ENCODE measurements around the gene SDF4.

Gene SDF4

DNA sequence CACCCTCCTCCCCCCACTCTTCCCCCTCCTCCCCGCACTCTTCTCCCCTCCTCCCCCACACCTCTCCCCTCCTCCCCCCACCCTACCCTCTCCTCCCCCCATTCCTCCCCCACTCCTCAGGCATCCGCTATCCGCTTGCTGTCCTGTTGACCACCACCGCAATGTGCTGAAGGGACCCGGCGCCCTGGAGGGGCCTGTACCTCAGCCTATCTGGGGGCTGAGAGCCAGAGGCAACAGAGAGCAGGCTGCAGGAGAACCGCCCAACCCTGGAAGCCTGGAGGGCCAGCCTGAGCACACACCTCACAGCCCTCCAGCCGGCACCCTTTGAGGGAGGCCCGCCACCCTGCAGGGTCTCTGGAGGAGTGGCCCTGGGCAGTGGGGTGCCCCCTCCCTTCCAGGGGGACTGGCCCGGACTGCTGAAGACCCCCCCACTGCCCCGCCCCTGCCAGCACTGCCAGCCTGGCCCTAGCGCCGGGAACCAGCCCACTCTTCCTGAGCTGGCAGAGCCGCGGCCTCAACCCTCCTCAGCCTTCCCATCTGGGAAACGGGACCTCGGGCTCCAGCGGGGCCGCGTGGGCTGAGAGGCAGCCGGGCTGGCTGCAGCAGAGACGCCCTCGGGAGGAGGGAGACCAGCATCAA lies 13.5 kb upstream of the SDF4 start:
- Histone ChIP-seq H3K27ac (ENCODE audit: low read depth, low read length, poor library complexity, severe bottlenecking) (no peak overlapping the region), H3K9me2 (ENCODE audit: low read depth, low read length) (no peaks in the 10 kb centered on the region), H3K9ac (ENCODE audit: low read length) (no peak overlapping the region), H3K27me3 (ENCODE audit: insufficient read depth, low read length) (peaks cover 20% of the 10 kb centered on the region; the same call in 1 of the 2 replicates), H3K9me3 (ENCODE audit: low read length) (no peaks in the 10 kb centered on the region), H3K36me3 (ENCODE audit: insufficient read depth, low read length) (no peaks in the 10 kb centered on the region), H3F3A (ENCODE audit: insufficient read depth, low read length) (no peaks in the 10 kb centered on the region), H3K4me1 (ENCODE audit: insufficient read depth, low read length, severe bottlenecking) (no peaks in the 10 kb centered on the region), H3K4me2 (ENCODE audit: low read length) (no peak overlapping the region), H3K4me3 (ENCODE audit: low read depth, low read length, poor library complexity, severe bottlenecking) (no peak overlapping the region), H4K20me1 (ENCODE audit: insufficient read depth, low read length) (no peaks in the 10 kb centered on the region), H2AFZ (ENCODE audit: low read length) (no peak overlapping the region), H3K79me2 (ENCODE audit: insufficient read depth, low read length) (no peaks in the 10 kb centered on the region)
- TF ChIP-seq, protein P1, sequence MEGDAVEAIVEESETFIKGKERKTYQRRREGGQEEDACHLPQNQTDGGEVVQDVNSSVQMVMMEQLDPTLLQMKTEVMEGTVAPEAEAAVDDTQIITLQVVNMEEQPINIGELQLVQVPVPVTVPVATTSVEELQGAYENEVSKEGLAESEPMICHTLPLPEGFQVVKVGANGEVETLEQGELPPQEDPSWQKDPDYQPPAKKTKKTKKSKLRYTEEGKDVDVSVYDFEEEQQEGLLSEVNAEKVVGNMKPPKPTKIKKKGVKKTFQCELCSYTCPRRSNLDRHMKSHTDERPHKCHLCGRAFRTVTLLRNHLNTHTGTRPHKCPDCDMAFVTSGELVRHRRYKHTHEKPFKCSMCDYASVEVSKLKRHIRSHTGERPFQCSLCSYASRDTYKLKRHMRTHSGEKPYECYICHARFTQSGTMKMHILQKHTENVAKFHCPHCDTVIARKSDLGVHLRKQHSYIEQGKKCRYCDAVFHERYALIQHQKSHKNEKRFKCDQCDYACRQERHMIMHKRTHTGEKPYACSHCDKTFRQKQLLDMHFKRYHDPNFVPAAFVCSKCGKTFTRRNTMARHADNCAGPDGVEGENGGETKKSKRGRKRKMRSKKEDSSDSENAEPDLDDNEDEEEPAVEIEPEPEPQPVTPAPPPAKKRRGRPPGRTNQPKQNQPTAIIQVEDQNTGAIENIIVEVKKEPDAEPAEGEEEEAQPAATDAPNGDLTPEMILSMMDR (IDR thresholded peaks at IDR 0.05; ENCODE audit: low read length), result no peak
- TF ChIP-seq EZH2 (IDR thresholded peaks at IDR 0.05; ENCODE audit: borderline replicate concordance, low read length), result no peak

GRCh38 chr1:1244192-1244811 lies 12.5 kb upstream of the SDF4 start:
- Histone ChIP-seq H3F3A (ENCODE audit: insufficient read depth, low read length) (no peaks in the 10 kb centered on the region), H3K4me1 (ENCODE audit: insufficient read depth, low read length, severe bottlenecking) (no peaks in the 10 kb centered on the region), H3K36me3 (ENCODE audit: insufficient read depth, low read length) (no peaks in the 10 kb centered on the region), H3K9me3 (ENCODE audit: low read length) (no peaks in the 10 kb centered on the region), H3K9ac (ENCODE audit: low read length) (no peak overlapping the region), H3K4me3 (ENCODE audit: low read depth, low read length, poor library complexity, severe bottlenecking) (no peak overlapping the region), H3K27ac (ENCODE audit: low read depth, low read length, poor library complexity, severe bottlenecking) (no peak overlapping the region), H3K79me2 (ENCODE audit: insufficient read depth, low read length) (no peaks in the 10 kb centered on the region), H4K20me1 (ENCODE audit: insufficient read depth, low read length) (no peaks in the 10 kb centered on the region), H3K27me3 (ENCODE audit: insufficient read depth, low read length) (peaks cover 28% of the 10 kb centered on the region; the same call in 1 of the 2 replicates), H2AFZ (ENCODE audit: low read length) (no peak overlapping the region), H3K9me2 (ENCODE audit: low read depth, low read length) (no peaks in the 10 kb centered on the region), H3K4me2 (ENCODE audit: low read length) (no peak overlapping the region)
- TF ChIP-seq, protein P1 (IDR thresholded peaks at IDR 0.05; ENCODE audit: low read length), result no peak
- no peak for TF ChIP-seq EZH2 (IDR thresholded peaks at IDR 0.05; ENCODE audit: borderline replicate concordance, low read length)

DNA sequence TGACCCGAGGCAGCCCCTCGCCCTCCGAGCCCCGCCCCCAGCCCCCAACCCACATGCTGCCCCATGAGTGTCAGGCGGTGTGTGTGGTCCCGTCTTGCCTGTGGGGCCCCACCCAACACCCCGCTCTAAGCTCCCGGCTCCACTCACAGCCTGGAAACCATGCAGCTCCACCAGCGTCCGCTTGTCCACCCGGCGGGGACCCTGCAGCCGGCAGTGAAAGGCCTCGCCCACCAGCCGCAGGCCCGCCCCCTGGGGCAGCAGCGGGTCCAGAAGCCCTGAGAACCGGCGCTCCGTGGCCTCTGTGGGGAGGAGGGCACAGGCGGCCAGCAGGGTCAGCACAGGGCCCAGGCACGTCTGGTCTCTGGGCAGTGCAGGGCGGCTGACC lies 12.0 kb upstream of the SDF4 start:
- Histone ChIP-seq H3K9me2 (ENCODE audit: low read depth, low read length) (no peaks in the 10 kb centered on the region), H3K27me3 (ENCODE audit: insufficient read depth, low read length) (peaks cover 28% of the 10 kb centered on the region; the same call in 1 of the 2 replicates), H2AFZ (ENCODE audit: low read length) (no peak overlapping the region), H3K27ac (ENCODE audit: low read depth, low read length, poor library complexity, severe bottlenecking) (no peak overlapping the region), H3K9ac (ENCODE audit: low read length) (no peak overlapping the region), H3K9me3 (ENCODE audit: low read length) (no peaks in the 10 kb centered on the region), H3K4me1 (ENCODE audit: insufficient read depth, low read length, severe bottlenecking) (no peaks in the 10 kb centered on the region), H3F3A (ENCODE audit: insufficient read depth, low read length) (no peaks in the 10 kb centered on the region), H3K79me2 (ENCODE audit: insufficient read depth, low read length) (no peaks in the 10 kb centered on the region), H4K20me1 (ENCODE audit: insufficient read depth, low read length) (no peaks in the 10 kb centered on the region), H3K4me3 (ENCODE audit: low read depth, low read length, poor library complexity, severe bottlenecking) (no peak overlapping the region), H3K4me2 (ENCODE audit: low read length) (no peak overlapping the region), H3K36me3 (ENCODE audit: insufficient read depth, low read length) (no peaks in the 10 kb centered on the region)
- no peak for TF ChIP-seq EZH2 (IDR thresholded peaks at IDR 0.05; ENCODE audit: borderline replicate concordance, low read length)
- TF ChIP-seq, protein P1 (IDR thresholded peaks at IDR 0.05; ENCODE audit: low read length), result no peak

All from OCI-LY1 (cell line).